ENCODE measurements around the gene SLC22A6. TPM values are rescaled to one million over a fixed set of nuclear protein-coding genes. Genes with fewer than 3 reads are reported as not detected.

Gene SLC22A6
- total and polyA plus RNA-seq, 2 experiments from 2014 or later: not detected

Small RNA genes lying within 50 kb of the gene (small RNA-seq; reads per million reads assigned to genes)
- not detected for gene RN7SL259P (ENCODE audit: low replicate concordance)

Other genes starting within 250 kb of the SLC22A6 start
- 82.6 and 91.7 TPM in 2 replicates for gene ZBTB3, start 230.8 kb downstream of the SLC22A6 start, total RNA-seq (2014; rRNA removed; shearing (Covaris generic))
- gene ZBTB3, start 230.8 kb downstream of the SLC22A6 start, polyA plus RNA-seq (2016; fragmentation: Nextera tagmentation; extraction: Ambion mirVana): 47.8 and 52.2 TPM in 2 replicates
- gene POLR2G, start 223.4 kb downstream of the SLC22A6 start, total RNA-seq (2014; rRNA removed; shearing (Covaris generic)): 101 and 117 TPM in 2 replicates
- 193 and 196 TPM in 2 replicates for gene POLR2G, start 223.4 kb downstream of the SLC22A6 start, polyA plus RNA-seq (2016; fragmentation: Nextera tagmentation; extraction: Ambion mirVana)
- 30.6 and 50.6 TPM in 2 replicates for gene TAF6L, start 213.6 kb downstream of the SLC22A6 start, total RNA-seq (2014; rRNA removed; shearing (Covaris generic))
- gene TAF6L, start 213.6 kb downstream of the SLC22A6 start, polyA plus RNA-seq (2016; fragmentation: Nextera tagmentation; extraction: Ambion mirVana): 21.8 and 23.0 TPM in 2 replicates
- gene TMEM179B, start 197.6 kb downstream of the SLC22A6 start, total RNA-seq (2014; rRNA removed; shearing (Covaris generic)): 15.3 and 17.5 TPM in 2 replicates
- gene TMEM179B, start 197.6 kb downstream of the SLC22A6 start, polyA plus RNA-seq (2016; fragmentation: Nextera tagmentation; extraction: Ambion mirVana): 10.6 and 16.9 TPM in 2 replicates
- 35.6 and 46.1 TPM in 2 replicates for gene TMEM223, start 193.0 kb downstream of the SLC22A6 start, total RNA-seq (2014; rRNA removed; shearing (Covaris generic))
- 59.6 and 69.1 TPM in 2 replicates for gene TMEM223, start 193.0 kb downstream of the SLC22A6 start, polyA plus RNA-seq (2016; fragmentation: Nextera tagmentation; extraction: Ambion mirVana)
- gene NXF1, start 179.5 kb downstream of the SLC22A6 start, total RNA-seq (2014; rRNA removed; shearing (Covaris generic)): 31.8 and 33.8 TPM in 2 replicates
- gene NXF1, start 179.5 kb downstream of the SLC22A6 start, polyA plus RNA-seq (2016; fragmentation: Nextera tagmentation; extraction: Ambion mirVana): 31.1 and 31.7 TPM in 2 replicates
- 15.0 and 22.2 TPM in 2 replicates for gene STX5, start 152.9 kb downstream of the SLC22A6 start, total RNA-seq (2014; rRNA removed; shearing (Covaris generic))
- 7.4 and 7.7 TPM in 2 replicates for gene STX5, start 152.9 kb downstream of the SLC22A6 start, polyA plus RNA-seq (2016; fragmentation: Nextera tagmentation; extraction: Ambion mirVana)
- gene TEX54, start 152.1 kb downstream of the SLC22A6 start, total RNA-seq (2014; rRNA removed; shearing (Covaris generic)): not detected in 2 replicates
- gene TEX54, start 152.1 kb downstream of the SLC22A6 start, polyA plus RNA-seq (2016; fragmentation: Nextera tagmentation; extraction: Ambion mirVana): 1.3 and 1.9 TPM in 2 replicates
- gene WDR74, start 145.4 kb downstream of the SLC22A6 start, total RNA-seq (2014; rRNA removed; shearing (Covaris generic)): 109 and 136 TPM in 2 replicates
- 94.4 and 95.8 TPM in 2 replicates for gene WDR74, start 145.4 kb downstream of the SLC22A6 start, polyA plus RNA-seq (2016; fragmentation: Nextera tagmentation; extraction: Ambion mirVana)
- gene SLC3A2, start 104.1 kb downstream of the SLC22A6 start, total RNA-seq (2014; rRNA removed; shearing (Covaris generic)): 375 and 425 TPM in 2 replicates
- gene SLC3A2, start 104.1 kb downstream of the SLC22A6 start, polyA plus RNA-seq (2016; fragmentation: Nextera tagmentation; extraction: Ambion mirVana): 240 and 241 TPM in 2 replicates
- gene CHRM1, start 63.6 kb downstream of the SLC22A6 start, total RNA-seq (2014; rRNA removed; shearing (Covaris generic)): 0.14 TPM in 1 of 2 replicates, not detected in the other
- gene CHRM1, start 63.6 kb downstream of the SLC22A6 start, polyA plus RNA-seq (2016; fragmentation: Nextera tagmentation; extraction: Ambion mirVana): 0.30 and 0.44 TPM in 2 replicates
- not detected in 2 replicates for gene SLC22A8, start 30.9 kb upstream of the SLC22A6 start, total RNA-seq (2014; rRNA removed; shearing (Covaris generic))
- gene SLC22A8, start 30.9 kb upstream of the SLC22A6 start, polyA plus RNA-seq (2016; fragmentation: Nextera tagmentation; extraction: Ambion mirVana): not detected in 2 replicates
- not detected in 2 replicates for gene SLC22A24, start 159.3 kb upstream of the SLC22A6 start, total RNA-seq (2014; rRNA removed; shearing (Covaris generic))
- not detected in 2 replicates for gene SLC22A24, start 159.3 kb upstream of the SLC22A6 start, polyA plus RNA-seq (2016; fragmentation: Nextera tagmentation; extraction: Ambion mirVana)

Data from GM23338 (cell line).